H9 (cell line): ENCODE data around the gene MYOM3. TPM values are rescaled to one million over a fixed set of nuclear protein-coding genes. Genes with fewer than 3 reads are reported as not detected.

Experiments used
- DNase-seq: peaks from one replicate; pipeline ENCODE4 v3.0.0-alpha.2; 2017
- H2AFZ ChIP-seq: one replicate; pipeline ENCODE4 v1.6.1; 2013; ENCODE audit warnings: mild to moderate bottlenecking, low read length, control low read depth, moderate library complexity
- H2AK5ac ChIP-seq: 2 replicates; pipeline ENCODE4 v1.6.1; 2013; ENCODE audit warnings: low read length, control low read depth, mixed read lengths; ENCODE audit not compliant: insufficient read length
- H2BK120ac ChIP-seq: one replicate; pipeline ENCODE4 v1.6.1; 2013; ENCODE audit warnings: low read depth, mild to moderate bottlenecking, low read length, control low read depth, inconsistent platforms; ENCODE audit not compliant: poor library complexity, severe bottlenecking
- H2BK12ac ChIP-seq: 2 replicates; pipeline ENCODE4 v1.6.1; 2013; ENCODE audit warnings: low read length, control low read depth, mixed read lengths, low read depth; ENCODE audit not compliant: insufficient read length
- H2BK15ac ChIP-seq: 2 replicates; pipeline ENCODE4 v1.6.1; 2013; ENCODE audit warnings: low read depth, low read length, control low read depth
- H2BK20ac ChIP-seq: one replicate; pipeline ENCODE4 v1.6.1; 2013; ENCODE audit warnings: low read depth, mild to moderate bottlenecking, low read length, control low read depth, inconsistent platforms; ENCODE audit not compliant: poor library complexity, severe bottlenecking
- H2BK5ac ChIP-seq: 2 replicates; pipeline ENCODE4 v1.6.1; 2013; ENCODE audit warnings: low read length, control low read depth, mixed read lengths; ENCODE audit not compliant: insufficient read length
- H3K14ac ChIP-seq: 2 replicates; pipeline ENCODE4 v1.6.1; 2013; ENCODE audit warnings: low read length, control low read depth; ENCODE audit not compliant: insufficient read depth
- H3K18ac ChIP-seq: 2 replicates; pipeline ENCODE4 v1.6.1; 2013; ENCODE audit warnings: low read depth, mild to moderate bottlenecking, mixed read lengths, low read length, control low read depth; ENCODE audit not compliant: insufficient read length
- H3K23ac ChIP-seq: 2 replicates; pipeline ENCODE4 v1.6.1; 2013; ENCODE audit warnings: low read length, control low read depth, mixed read lengths, low read depth; ENCODE audit not compliant: insufficient read length
- H3K23me2 ChIP-seq: 2 replicates; pipeline ENCODE4 v1.6.1; 2013; ENCODE audit warnings: low read depth, mild to moderate bottlenecking, mixed read lengths, low read length, control low read depth; ENCODE audit not compliant: insufficient read length, poor library complexity, severe bottlenecking
- H3K27ac ChIP-seq: 2 replicates; pipeline ENCODE4 v1.5.1; 2013; ENCODE audit warnings: low read length, control low read depth, mixed read lengths, low read depth; ENCODE audit not compliant: insufficient read length
- H3K27me3 ChIP-seq: 2 replicates; pipeline ENCODE4 v1.6.1; 2013; ENCODE audit warnings: low read length, control low read depth, inconsistent platforms; ENCODE audit not compliant: insufficient read depth
- H3K4ac ChIP-seq: 2 replicates; pipeline ENCODE4 v1.6.1; 2013; ENCODE audit warnings: low read depth, mild to moderate bottlenecking, control low read depth, inconsistent platforms, low read length, moderate library complexity
- H3K4me1 ChIP-seq: 2 replicates; pipeline ENCODE4 v1.6.1; 2013; ENCODE audit warnings: low read length, control low read depth, inconsistent platforms; ENCODE audit not compliant: insufficient read depth
- H3K4me2 ChIP-seq: 2 replicates; pipeline ENCODE4 v1.6.1; 2013; ENCODE audit warnings: low read length, control low read depth, mixed read lengths; ENCODE audit not compliant: insufficient read length, insufficient read depth
- H3K56ac ChIP-seq: 2 replicates; pipeline ENCODE4 v1.6.1; 2013; ENCODE audit warnings: low read depth, mild to moderate bottlenecking, mixed read lengths, low read length, control low read depth; ENCODE audit not compliant: insufficient read length
- H3K79me1 ChIP-seq: 2 replicates; pipeline ENCODE4 v1.6.1; 2013; ENCODE audit warnings: low read depth, mild to moderate bottlenecking, moderate library complexity, low read length, control low read depth, inconsistent platforms; ENCODE audit not compliant: insufficient read depth, poor library complexity, severe bottlenecking
- H3K79me2 ChIP-seq: 2 replicates; pipeline ENCODE4 v1.6.1; 2013; ENCODE audit warnings: low read length, control low read depth, inconsistent platforms; ENCODE audit not compliant: insufficient read depth
- H3K9ac ChIP-seq: 2 replicates; pipeline ENCODE4 v1.6.1; 2013; ENCODE audit warnings: low read length, control low read depth, mixed read lengths; ENCODE audit not compliant: insufficient read length; ENCODE audit errors: extremely low read depth
- H3K9me3 ChIP-seq: one replicate; pipeline ENCODE4 v1.6.1; 2013; ENCODE audit warnings: low read depth, low read length, inconsistent platforms; ENCODE audit not compliant: control insufficient read depth
- H3T11ph ChIP-seq: one replicate; pipeline ENCODE4 v1.6.1; 2013; ENCODE audit warnings: mild to moderate bottlenecking, low read length, control low read depth, inconsistent platforms
- H4K20me1 ChIP-seq: one replicate; pipeline ENCODE4 v1.6.1; 2013; ENCODE audit not compliant: control insufficient read depth, insufficient read length, insufficient read depth
- H4K5ac ChIP-seq: 2 replicates; pipeline ENCODE4 v1.6.1; 2013; ENCODE audit warnings: low read depth, mild to moderate bottlenecking, mixed read lengths, low read length, control low read depth; ENCODE audit not compliant: insufficient read length
- H4K8ac ChIP-seq: replicated peaks from 2 replicates; pipeline ENCODE4 v1.6.1; 2013; ENCODE audit warnings: low read length, control low read depth, mixed read lengths, low read depth; ENCODE audit not compliant: insufficient read length
- H4K91ac ChIP-seq: 2 replicates; pipeline ENCODE4 v1.6.1; 2013; ENCODE audit warnings: low read depth, mild to moderate bottlenecking, moderate library complexity, mixed read lengths, low read length, control low read depth; ENCODE audit not compliant: insufficient read length
- H3K27ac Mint-ChIP-seq, 3 experiments: 2 replicates in 2 of 3; 3 replicates in 1 of 3; pipeline ENCODE4 v1.8.0; 2020 to 2021; ENCODE audit warnings: mixed read lengths in 3 of 3, mild to moderate bottlenecking in 1 of 3, moderate library complexity in 1 of 3
- H3K27me3 Mint-ChIP-seq: 2 replicates; pipeline ENCODE4 v1.8.0; 2021; ENCODE audit warnings: low read depth, mild to moderate bottlenecking, moderate library complexity, mixed read lengths
- H3K36me3 Mint-ChIP-seq, 3 experiments: 2 replicates in 2 of 3; 3 replicates in 1 of 3; pipeline ENCODE4 v1.8.0; 2020 to 2021; ENCODE audit warnings: low read depth in 3 of 3, mixed read lengths in 3 of 3; ENCODE audit not compliant: insufficient read depth in 1 of 3
- H3K4me1 Mint-ChIP-seq, 2 experiments: 2 replicates each; pipeline ENCODE4 v1.8.0; 2020; ENCODE audit warnings: mixed read lengths in 2 of 2
- H3K4me3 Mint-ChIP-seq, 2 experiments: 2 replicates in 1 of 2; 3 replicates in 1 of 2; pipeline ENCODE4 v1.8.0; 2020 to 2021; ENCODE audit warnings: mild to moderate bottlenecking in 2 of 2, mixed read lengths in 2 of 2, moderate library complexity in 1 of 2
- H3K9me3 Mint-ChIP-seq, 2 experiments: 2 replicates in 1 of 2; 3 replicates in 1 of 2; pipeline ENCODE4 v1.8.0; 2020; ENCODE audit warnings: mild to moderate bottlenecking in 2 of 2, mixed read lengths in 2 of 2, moderate library complexity in 1 of 2
- CTCF ChIP-seq: fragments of 200-600 bp; sonication (generic); conservative IDR thresholded peaks from 3 replicates; pipeline ENCODE4 v1.8.0; 2021; ENCODE audit warnings: antibody characterized with exemption, mild to moderate bottlenecking
- total RNA-seq: library from RNA; stranded (reverse); gene quantifications from 2 replicates; pipeline ENCODE4 v1.2.1, GENCODE V29; 2021

Gene MYOM3
- total RNA-seq, 1 experiment from 2014 or later = 0.11 TPM

GRCh38 chr1:24085007-24085406, 26.9 kb downstream of the MYOM3 start:
- DNase-seq = no peak
- Histone ChIP-seq H4K91ac (no peak overlapping the region), H3K79me2 (no peaks in the 10 kb centered on the region), H3K4ac (no peak overlapping the region), H4K20me1 (no peaks in the 10 kb centered on the region), H2BK12ac (no peak overlapping the region), H3K4me2 (no peak overlapping the region), H2AK5ac (no peak overlapping the region), H3K18ac (no peak overlapping the region), H3K56ac (no peak overlapping the region), H3K9ac (no peak overlapping the region), H2BK5ac (no peak overlapping the region), H3K23me2 (no peaks in the 10 kb centered on the region), H3K9me3 (no peaks in the 10 kb centered on the region), H3K27me3 (no peaks in the 10 kb centered on the region), H4K8ac (no peak overlapping the region), H2BK20ac (no peak overlapping the region), H4K5ac (no peak overlapping the region), H3T11ph (no peak overlapping the region), H2BK15ac (no peak overlapping the region), H3K23ac (no peak overlapping the region), H3K27ac (no peak overlapping the region), H3K4me1 (no peaks in the 10 kb centered on the region), H3K14ac (no peak overlapping the region), H2BK120ac (no peak overlapping the region), H2AFZ (no peak overlapping the region), H3K79me1 (no peaks in the 10 kb centered on the region)
- Mint-ChIP-seq H3K27ac (no peak overlapping the region), H3K4me1 (peaks cover 0 to 4% of the 10 kb centered on the region in 2 experiments; a peak in 1 of 4 replicates), H3K4me3 (no peak overlapping the region), H3K27me3 (no peaks in the 10 kb centered on the region; the same call in 1 of the 2 replicates), H3K36me3 (no peaks in the 10 kb centered on the region), H3K9me3 (no peaks in the 10 kb centered on the region; a peak in 1 of 5 replicates)
- no peak for TF ChIP-seq CTCF
